Colonic mucosa (tissue), 4 donors: ENCODE data around the gene DNAJB13. TPM values are rescaled to one million over a fixed set of nuclear protein-coding genes. Genes with fewer than 3 reads are reported as not detected.

Source experiments
- DNase-seq: peaks from one replicate; pipeline ENCODE4 v3.0.0-alpha.2; 2020
- H3K27ac ChIP-seq: fragments of 200-600 bp; one replicate; pipeline ENCODE4 v1.8.0; 2021
- H3K27me3 ChIP-seq: fragments of 200-600 bp; one replicate; pipeline ENCODE4 v1.8.0; 2021
- H3K36me3 ChIP-seq: fragments of 200-600 bp; one replicate; pipeline ENCODE4 v1.8.0; 2021
- H3K4me1 ChIP-seq: fragments of 200-600 bp; one replicate; pipeline ENCODE4 v1.8.0; 2021; ENCODE audit warnings: mild to moderate bottlenecking
- H3K4me3 ChIP-seq: fragments of 200-600 bp; one replicate; pipeline ENCODE4 v1.8.0; 2021
- H3K9ac ChIP-seq, 2 donors: one replicate each; pipeline ENCODE4 v1.7.0; 2013; ENCODE audit warnings: control low read depth in 2 of 2, low read depth in 2 of 2, low read length in 2 of 2
- H3K9me3 ChIP-seq: fragments of 200-600 bp; one replicate; pipeline ENCODE4 v1.8.0; 2021
- CTCF ChIP-seq: fragments of 200-600 bp; IDR thresholded peaks from one replicate; pipeline ENCODE4 v1.8.0; 2022; ENCODE audit warnings: antibody characterized with exemption, mild to moderate bottlenecking
- intact Hi-C: fragments of 100-400 bp; cut with DNase I; formaldehyde crosslinking; loops from one replicate; pipeline ENCODE4 v1.14.1; 2022
- total RNA-seq, 2 donors: library from RNA; stranded (reverse); fragmentation: NEBNext Ultra II Directional in 1 of 2; extraction: Animal tissue kit (Norgen Biotek cat#: 25700) in 1 of 2; gene quantifications; one replicate each; pipeline ENCODE4 v1.2.1, GENCODE V29; 2021
- donor health status: healthy.
- donor health status: DM: no; HTN: no; CAD: no.
- donor health status: DM: no; HTN: no; CAD: no.

The DNAJB13 gene
- total RNA-seq, 2 donors from 2014 or later: not detected

GRCh38 chr11:73914284-73914683, 36.5 kb upstream of the DNAJB13 start:
- Histone ChIP-seq H3K9ac (no peak overlapping the region), H3K27me3 (no peaks in the 10 kb centered on the region), H3K4me3 (no peak overlapping the region), H3K4me1 (no peaks in the 10 kb centered on the region), H3K36me3 (no peaks in the 10 kb centered on the region), H3K27ac (no peak overlapping the region), H3K9me3 (no peaks in the 10 kb centered on the region)
- intact Hi-C loops: no loop called here
- no peak for DNase-seq
- TF ChIP-seq CTCF: no peak

- Histone ChIP-seq H3K36me3 (no peaks in the 10 kb centered on the region), H3K27me3 (no peaks in the 10 kb centered on the region), H3K4me1 (no peaks in the 10 kb centered on the region), H3K4me3 (no peak overlapping the region), H3K27ac (no peak overlapping the region), H3K9me3 (no peaks in the 10 kb centered on the region), H3K9ac (no peak overlapping the region)
- intact Hi-C loops: no loop called here
- DNase-seq: no peak
- TF ChIP-seq CTCF: no peak
Observed at GRCh38 chr11:73916435-73916834, 34.4 kb upstream of the DNAJB13 start.

- no peaks in the 10 kb centered on the region for H3K4me1 ChIP-seq
- no peaks in the 10 kb centered on the region for H3K9me3 ChIP-seq
- no peak for DNase-seq
- no peak overlapping the region for H3K4me3 ChIP-seq
- H3K27ac ChIP-seq: no peak overlapping the region
- no peak for TF ChIP-seq CTCF
- H3K27me3 ChIP-seq: no peaks in the 10 kb centered on the region
- H3K36me3 ChIP-seq: peaks cover 7% of the 10 kb centered on the region
- H3K9ac ChIP-seq: no peak overlapping the region
- intact Hi-C loops: no loop called here
Observed at GRCh38 chr11:73921180-73921579, 29.6 kb upstream of the DNAJB13 start.

- Histone ChIP-seq H3K27ac (no peak overlapping the region), H3K9ac (no peak overlapping the region), H3K4me1 (no peaks in the 10 kb centered on the region), H3K4me3 (no peak overlapping the region), H3K9me3 (no peaks in the 10 kb centered on the region), H3K36me3 (peaks cover under 1% of the 10 kb centered on the region), H3K27me3 (no peaks in the 10 kb centered on the region)
- intact Hi-C loops: no loop called here
- TF ChIP-seq CTCF: no peak
- no peak for DNase-seq
Observed at GRCh38 chr11:73929388-73929787, 21.4 kb upstream of the DNAJB13 start.

- no peak overlapping the region for H3K4me3 ChIP-seq
- no peak overlapping the region for H3K27ac ChIP-seq
- no peaks in the 10 kb centered on the region for H3K4me1 ChIP-seq
- H3K27me3 ChIP-seq: no peaks in the 10 kb centered on the region
- no peaks in the 10 kb centered on the region for H3K9me3 ChIP-seq
- no peak overlapping the region for H3K9ac ChIP-seq
- TF ChIP-seq CTCF: no peak
- intact Hi-C loops: no loop called here
- DNase-seq: peak; percentile 29
- no peaks in the 10 kb centered on the region for H3K36me3 ChIP-seq
Observed at GRCh38 chr11:73931039-73931645, 19.7 kb upstream of the DNAJB13 start.
